DMS 273 treated with DMSO at 0.1 percent for 48 hours (cell line): ENCODE measurements around the gene SLCO1B1.

Experiments used
- DNase-seq: peaks from one replicate; lab custom pipeline; 2025; lab: John Stamatoyannopoulos, UW

Gene SLCO1B1

GRCh38 chr12:21221778-21222177, 90.8 kb downstream of the SLCO1B1 start:
- DNase-seq, result no peak

- DNase-seq, result no peak
These were observed 92.9 kb downstream of the SLCO1B1 start for GRCh38 chr12:21223930-21224329.

- no peak for DNase-seq
These were observed 103.4 kb downstream of the SLCO1B1 start for GRCh38 chr12:21234395-21234794.

- DNase-seq, result no peak
These were observed 108.9 kb downstream of the SLCO1B1 start for GRCh38 chr12:21239866-21240265.

- no peak for DNase-seq
These were observed 117.7 kb downstream of the SLCO1B1 start for GRCh38 chr12:21248679-21249078.

- no peak for DNase-seq
These were observed 121.1 kb downstream of the SLCO1B1 start for GRCh38 chr12:21252070-21252469.

GRCh38 chr12:21257172-21257571, 126.2 kb downstream of the SLCO1B1 start:
- no peak for DNase-seq

- DNase-seq, result no peak
These were observed 133.2 kb downstream of the SLCO1B1 start for GRCh38 chr12:21264232-21264631.

- no peak for DNase-seq
These were observed 134.9 kb downstream of the SLCO1B1 start for GRCh38 chr12:21265932-21266331.

- DNase-seq, result no peak
These were observed 145.8 kb downstream of the SLCO1B1 start for GRCh38 chr12:21276826-21277225.
